Prostate gland (tissue), 2 donors: ENCODE measurements around the gene ECHDC1. TPM values are rescaled to one million over a fixed set of nuclear protein-coding genes. Genes with fewer than 3 reads are reported as not detected.

Experiments
- DNase-seq: peaks from one replicate; pipeline ENCODE4 v3.0.0-alpha.2; 2019; ENCODE audit warnings: low spot score
- H3K27ac ChIP-seq, 2 donors: fragments of 200-600 bp; sonication (generic); 2 replicates each; pipeline ENCODE4 v1.5.1; 2017 to 2019
- H3K27me3 ChIP-seq: fragments of 200-600 bp; sonication (generic); replicated peaks from 2 replicates; pipeline ENCODE4 v1.5.1; 2019; ENCODE audit not compliant: insufficient read depth
- H3K36me3 ChIP-seq, 2 donors: fragments of 200-600 bp; sonication (generic); 1 replicate in 1 of 2; 2 replicates in 1 of 2; pipeline versions ENCODE4 v1.5.1 to v1.8.1; 2017 to 2019
- H3K4me1 ChIP-seq: fragments of 200-600 bp; sonication (generic); replicated peaks from 2 replicates; pipeline ENCODE4 v1.5.1; 2019
- H3K4me3 ChIP-seq, 2 donors: fragments of 200-600 bp; sonication (generic); 2 replicates each; pipeline ENCODE4 v1.5.1; 2017 to 2019
- H3K9me3 ChIP-seq: fragments of 200-600 bp; sonication (generic); 2 replicates; pipeline ENCODE4 v1.5.1; 2017
- POLR2A ChIP-seq: fragments of 450-650 bp; IDR thresholded peaks from one replicate; pipeline ENCODE4 v1.6.1; 2016; ENCODE audit warnings: antibody characterized with exemption, mild to moderate bottlenecking
- POLR2AphosphoS5 ChIP-seq: sonication (generic); formaldehyde crosslinking; IDR thresholded peaks from one replicate; pipeline ENCODE4 v1.6.1; 2017; ENCODE audit warnings: antibody characterized with exemption
- WGBS: methylation state at CpG from one replicate; pipeline ENCODE4 v1.1.5; 2018; 5-methylcytosine and 5-hydroxymethylcytosine counted together
- intact Hi-C: fragments of 100-400 bp; cut with DNase I; formaldehyde crosslinking; loops from one replicate; pipeline ENCODE4 v1.14.2; 2022
- total RNA-seq, 2 donors: library from RNA; depleted of rRNA; stranded (reverse); fragments of >200 nt; gene quantifications; one replicate each; pipeline ENCODE4 v1.1.0, GENCODE V29; 2016
- TF ChIP-seq, protein P1 (sequence below), 4 experiments: fragments of 200-600 bp in 2 of 4; fragments of 450-650 bp in 2 of 4; sonication (generic) in 2 of 4; IDR thresholded peaks; 1 replicate in 3 of 4; 2 replicates in 1 of 4; pipeline ENCODE4 v1.5.1; 2016 to 2019; ENCODE audit warnings: antibody characterized with exemption in 4 of 4, mild to moderate bottlenecking in 2 of 4, moderate library complexity in 2 of 4

ECHDC1 gene
- total RNA-seq, 2 donors from 2014 or later, result 26.0 to 58.7 TPM

DNA sequence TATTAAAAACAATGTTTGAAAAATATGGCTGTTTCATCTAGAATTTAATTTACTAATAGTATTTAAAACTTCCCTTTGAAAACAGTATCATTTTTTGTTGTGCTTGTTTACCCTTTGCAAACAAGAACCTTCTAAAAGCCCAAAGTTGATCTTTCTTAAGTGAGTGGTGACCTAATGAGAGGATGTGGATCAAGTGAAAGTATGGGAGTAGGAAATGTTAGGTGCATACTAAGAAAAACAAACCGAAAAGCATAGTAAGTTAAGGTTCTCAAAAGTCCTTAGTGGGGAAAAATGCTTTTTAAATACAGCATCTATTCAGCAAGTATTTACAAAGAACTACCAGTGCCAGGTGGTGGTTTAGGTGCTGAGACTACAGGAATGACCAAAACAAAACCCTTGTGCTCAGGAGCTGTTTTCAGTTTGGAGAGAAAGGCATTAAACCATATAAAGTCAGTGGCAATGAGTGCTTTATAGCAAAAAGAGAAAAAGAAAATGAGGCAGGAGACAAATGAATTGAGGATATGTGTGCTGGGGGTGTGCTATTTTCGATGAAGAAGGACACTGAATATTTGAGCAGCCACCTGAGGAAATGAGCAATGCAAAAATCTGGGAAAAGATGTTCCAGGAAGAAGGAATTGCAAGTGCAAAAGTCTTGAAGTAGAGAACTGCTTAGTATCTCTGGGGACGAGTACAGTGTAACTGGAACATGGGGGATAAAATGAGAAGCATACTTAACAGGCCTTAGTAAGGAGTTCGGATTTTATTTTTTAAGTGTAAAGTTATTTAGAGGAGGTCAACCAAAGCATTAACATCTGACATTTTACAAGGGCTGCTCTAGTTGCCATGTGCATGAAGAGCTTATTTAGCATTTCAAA lies 52.8 kb downstream of the ECHDC1 start:
- Histone ChIP-seq H3K9me3 (no peaks in the 10 kb centered on the region), H3K27me3 (no peaks in the 10 kb centered on the region), H3K36me3 (peaks cover 0 to 4% of the 10 kb centered on the region in 2 donors), H3K27ac (no peak overlapping the region), H3K4me1 (no peaks in the 10 kb centered on the region), H3K4me3 (no peak overlapping the region)
- no peak for DNase-seq
- WGBS, result 57% methylated on average over 4 of the region's 4 CpGs
- intact Hi-C loops, result no loop called here
- TF ChIP-seq, protein P1, sequence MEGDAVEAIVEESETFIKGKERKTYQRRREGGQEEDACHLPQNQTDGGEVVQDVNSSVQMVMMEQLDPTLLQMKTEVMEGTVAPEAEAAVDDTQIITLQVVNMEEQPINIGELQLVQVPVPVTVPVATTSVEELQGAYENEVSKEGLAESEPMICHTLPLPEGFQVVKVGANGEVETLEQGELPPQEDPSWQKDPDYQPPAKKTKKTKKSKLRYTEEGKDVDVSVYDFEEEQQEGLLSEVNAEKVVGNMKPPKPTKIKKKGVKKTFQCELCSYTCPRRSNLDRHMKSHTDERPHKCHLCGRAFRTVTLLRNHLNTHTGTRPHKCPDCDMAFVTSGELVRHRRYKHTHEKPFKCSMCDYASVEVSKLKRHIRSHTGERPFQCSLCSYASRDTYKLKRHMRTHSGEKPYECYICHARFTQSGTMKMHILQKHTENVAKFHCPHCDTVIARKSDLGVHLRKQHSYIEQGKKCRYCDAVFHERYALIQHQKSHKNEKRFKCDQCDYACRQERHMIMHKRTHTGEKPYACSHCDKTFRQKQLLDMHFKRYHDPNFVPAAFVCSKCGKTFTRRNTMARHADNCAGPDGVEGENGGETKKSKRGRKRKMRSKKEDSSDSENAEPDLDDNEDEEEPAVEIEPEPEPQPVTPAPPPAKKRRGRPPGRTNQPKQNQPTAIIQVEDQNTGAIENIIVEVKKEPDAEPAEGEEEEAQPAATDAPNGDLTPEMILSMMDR (IDR thresholded peaks at IDR 0.05), result no peak
- TF ChIP-seq POLR2AphosphoS5 (no peak), POLR2A (no peak)

DNA sequence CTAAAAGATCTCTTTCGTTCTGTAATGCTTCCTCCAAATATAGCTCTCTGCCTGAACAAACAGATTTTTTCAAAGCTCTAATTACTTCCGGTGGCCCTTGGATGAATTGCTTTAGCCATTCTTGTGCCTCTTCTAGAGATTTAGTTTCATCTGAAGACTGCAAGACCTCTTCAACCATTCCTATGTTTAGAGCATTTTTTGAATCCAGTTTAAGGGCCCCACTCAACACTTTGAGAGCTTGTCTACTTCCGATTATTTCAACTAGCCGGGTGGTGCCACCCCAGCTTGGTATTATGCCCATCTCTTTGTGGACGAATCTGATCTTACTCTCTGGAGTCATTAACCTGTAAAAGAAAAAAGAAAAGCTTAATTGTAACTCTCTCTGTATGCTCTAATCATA lies 53.5 kb downstream of the ECHDC1 start:
- no peak for DNase-seq

DNA sequence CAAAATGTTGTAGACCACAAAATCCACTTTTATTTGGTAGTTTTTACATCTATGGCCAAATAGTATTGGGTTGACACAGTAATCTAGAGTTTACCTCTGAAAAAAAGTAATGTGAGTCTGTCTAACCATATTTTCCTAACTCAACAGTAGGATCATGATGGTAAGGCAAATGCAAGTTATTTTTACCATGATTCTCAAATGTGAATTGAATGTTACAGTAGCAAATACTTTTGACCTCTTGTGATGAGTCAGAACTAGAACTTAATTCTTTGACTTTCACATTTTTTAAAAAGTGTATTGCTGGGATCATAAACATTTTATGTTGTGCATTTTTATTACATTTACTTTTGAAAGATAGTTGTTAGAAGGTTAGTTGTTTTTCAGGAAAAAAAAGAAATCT lies 54.7 kb downstream of the ECHDC1 start:
- no peak overlapping the region for H3K4me3 ChIP-seq
- no peak overlapping the region for H3K27ac ChIP-seq
- H3K9me3 ChIP-seq, result no peaks in the 10 kb centered on the region
- peaks cover 0 to 4% of the 10 kb centered on the region in 2 donors for H3K36me3 ChIP-seq
- no peak for DNase-seq
- no peaks in the 10 kb centered on the region for H3K4me1 ChIP-seq
- TF ChIP-seq POLR2AphosphoS5, result no peak
- no peak for TF ChIP-seq POLR2A
- TF ChIP-seq, protein P1 (IDR thresholded peaks at IDR 0.05), result no peak
- H3K27me3 ChIP-seq, result no peaks in the 10 kb centered on the region
- intact Hi-C loops, result no loop called here

More for the DNA sequence above, 53.5 kb downstream of the ECHDC1 start:
- Histone ChIP-seq H3K36me3 (peaks cover 0 to 4% of the 10 kb centered on the region in 2 donors), H3K4me1 (no peaks in the 10 kb centered on the region), H3K27me3 (no peaks in the 10 kb centered on the region), H3K9me3 (no peaks in the 10 kb centered on the region), H3K4me3 (no peak overlapping the region), H3K27ac (no peak overlapping the region)
- no peak for TF ChIP-seq POLR2A
- intact Hi-C loops, result no loop called here
- 46% methylated on average over 5 of the region's 5 CpGs for WGBS

DNA sequence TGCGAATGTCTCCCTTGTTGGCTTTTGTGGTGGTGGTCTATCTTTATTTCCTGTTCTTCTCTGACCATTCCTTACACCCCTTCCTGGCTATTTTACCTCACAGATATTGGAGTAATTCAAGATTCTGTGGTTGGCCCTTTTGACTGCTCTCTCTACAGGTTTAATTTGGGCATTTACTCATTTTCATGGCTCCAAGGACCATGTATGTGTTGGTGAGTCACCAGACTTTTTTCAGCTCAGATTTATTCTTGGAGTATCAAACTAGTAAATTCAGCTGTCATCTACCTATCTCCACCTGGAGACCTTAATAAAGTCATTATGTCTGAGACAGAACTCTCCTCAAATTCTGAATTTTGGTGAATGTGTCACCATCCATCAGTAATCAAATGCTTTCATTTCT lies 61.2 kb downstream of the ECHDC1 start:
- Histone ChIP-seq H3K27ac (no peak overlapping the region), H3K4me3 (no peak overlapping the region), H3K36me3 (peaks cover 0 to 4% of the 10 kb centered on the region in 2 donors), H3K4me1 (no peaks in the 10 kb centered on the region), H3K9me3 (no peaks in the 10 kb centered on the region), H3K27me3 (no peaks in the 10 kb centered on the region)
- no peak for TF ChIP-seq POLR2AphosphoS5
- WGBS, result 100% methylated on average over 1 of the region's 1 CpG
- intact Hi-C loops, result no loop called here
- DNase-seq, result no peak

DNA sequence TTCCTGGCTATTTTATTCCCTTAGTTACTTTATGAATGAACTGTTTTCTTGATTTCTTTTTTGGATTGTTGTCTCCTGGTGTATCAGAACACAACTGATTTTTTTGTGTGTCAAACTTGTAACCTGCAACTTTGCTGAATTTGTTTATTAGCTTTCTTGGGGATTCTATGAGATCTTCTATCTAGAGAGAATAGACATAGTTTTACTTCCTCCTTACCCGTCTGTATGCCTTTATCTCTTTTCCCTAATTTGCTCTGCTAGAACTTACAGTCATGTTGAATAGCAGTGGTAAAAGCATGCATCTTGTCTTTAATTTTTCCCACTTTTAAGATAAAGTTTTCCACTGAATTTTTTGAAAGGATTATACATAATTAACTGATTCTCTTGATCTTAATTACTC lies 63.6 kb downstream of the ECHDC1 start:
- 59% methylated on average over 1 of the region's 1 CpG for whole genome bisulfite sequencing
- Histone ChIP-seq H3K9me3 (no peaks in the 10 kb centered on the region), H3K4me3 (no peak overlapping the region), H3K27ac (no peak overlapping the region), H3K36me3 (no peaks in the 10 kb centered on the region), H3K27me3 (no peaks in the 10 kb centered on the region), H3K4me1 (no peaks in the 10 kb centered on the region)
- intact Hi-C loops, result no loop called here
- no peak for DNase-seq
- TF ChIP-seq, protein P1 (IDR thresholded peaks at IDR 0.05), result no peak
- TF ChIP-seq POLR2A (no peak), POLR2AphosphoS5 (no peak)
